A172 (cell line): ENCODE results near the gene TMEM209. TPM values are rescaled to one million over a fixed set of nuclear protein-coding genes. Genes with fewer than 3 reads are reported as not detected.
A peak's percentile ranks its signal among the peaks of the same experiment; 100 is the strongest.

ENCODE experiments used
- DNase-seq: peaks from one replicate; pipeline ENCODE4 v3.0.0-alpha.2; 2015; ENCODE audit warnings: low spot score
- total RNA-seq: library from RNA; depleted of rRNA; stranded (reverse); fragments of >200 nt; shearing (Covaris generic); gene quantifications from 2 replicates; pipeline ENCODE4 v1.2.3, GENCODE V29; 2014

TMEM209 gene
- total RNA-seq, 1 experiment from 2014 or later, result 12.7 TPM

DNA sequence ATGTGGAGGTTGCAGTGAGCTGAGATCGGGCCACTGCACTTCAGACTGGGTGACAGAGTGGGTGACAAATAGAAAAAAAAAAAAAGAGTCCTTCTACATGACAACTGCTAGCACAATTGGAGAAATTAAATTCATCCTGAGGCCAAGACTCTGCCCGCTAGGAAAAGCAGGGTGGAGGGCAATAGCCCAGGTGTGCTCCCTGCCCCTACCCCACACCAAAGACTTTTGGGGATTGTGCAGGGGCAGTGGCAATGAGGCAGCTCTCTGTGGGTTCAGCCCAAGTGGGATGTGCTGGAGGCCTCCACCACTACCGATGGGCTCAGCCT, 61.3 kb downstream of the TMEM209 start:
- DNase-seq, result no peak

DNA sequence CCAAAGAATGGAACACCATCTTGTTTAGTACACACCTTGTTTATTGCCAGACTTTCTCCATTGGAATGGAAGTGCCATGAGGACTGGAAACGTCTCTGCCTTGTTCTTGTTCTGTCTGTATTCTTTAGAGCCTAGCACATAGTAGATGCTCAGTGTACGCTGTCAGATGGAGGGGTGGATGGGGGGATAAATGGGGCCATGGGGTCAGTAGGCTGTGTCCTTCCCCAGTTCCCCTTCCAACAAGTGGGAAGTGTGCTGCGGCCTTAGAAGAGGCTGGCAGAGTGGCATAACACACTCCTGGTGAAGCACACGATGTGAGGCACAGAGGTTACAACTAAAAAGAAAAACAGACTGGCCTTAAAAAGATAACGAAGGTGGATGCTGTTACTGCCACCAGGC, 61.9 kb downstream of the TMEM209 start:
- DNase-seq, result no peak

DNA sequence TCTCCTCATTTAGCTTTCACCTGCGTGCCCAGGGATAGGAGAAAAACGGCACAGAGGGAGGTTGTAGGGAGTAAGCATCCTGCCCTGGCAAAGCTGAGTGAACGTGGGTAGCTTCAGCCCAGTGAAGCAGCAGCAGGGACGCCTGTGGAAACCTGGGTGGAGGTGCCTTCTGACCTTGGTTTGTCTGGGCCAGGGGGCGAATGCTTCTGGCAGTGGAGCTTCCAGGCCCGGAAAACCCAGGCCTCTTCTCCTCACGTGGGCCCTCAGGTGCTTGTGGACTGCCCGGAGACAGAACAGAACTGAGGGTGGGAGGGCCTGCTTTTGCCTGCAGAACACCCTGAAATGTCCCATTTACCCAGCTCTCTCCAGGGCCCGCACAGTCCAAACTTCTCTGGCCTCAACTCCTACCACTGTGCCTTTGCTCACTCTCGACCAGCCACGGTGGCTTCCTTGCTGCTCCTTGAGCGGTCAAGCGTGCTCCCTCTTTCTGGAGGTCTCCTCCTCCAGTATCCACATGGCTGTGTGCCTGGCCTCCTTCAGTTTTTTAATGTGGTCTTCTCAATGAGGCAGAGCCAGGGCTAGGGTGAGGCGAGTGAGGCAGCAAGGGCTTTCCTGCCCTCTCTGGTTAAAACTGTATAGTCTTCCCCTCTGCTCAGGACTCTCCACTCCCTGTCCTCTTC, 62.4 kb downstream of the TMEM209 start:
- DNase-seq, result no peak

DNA sequence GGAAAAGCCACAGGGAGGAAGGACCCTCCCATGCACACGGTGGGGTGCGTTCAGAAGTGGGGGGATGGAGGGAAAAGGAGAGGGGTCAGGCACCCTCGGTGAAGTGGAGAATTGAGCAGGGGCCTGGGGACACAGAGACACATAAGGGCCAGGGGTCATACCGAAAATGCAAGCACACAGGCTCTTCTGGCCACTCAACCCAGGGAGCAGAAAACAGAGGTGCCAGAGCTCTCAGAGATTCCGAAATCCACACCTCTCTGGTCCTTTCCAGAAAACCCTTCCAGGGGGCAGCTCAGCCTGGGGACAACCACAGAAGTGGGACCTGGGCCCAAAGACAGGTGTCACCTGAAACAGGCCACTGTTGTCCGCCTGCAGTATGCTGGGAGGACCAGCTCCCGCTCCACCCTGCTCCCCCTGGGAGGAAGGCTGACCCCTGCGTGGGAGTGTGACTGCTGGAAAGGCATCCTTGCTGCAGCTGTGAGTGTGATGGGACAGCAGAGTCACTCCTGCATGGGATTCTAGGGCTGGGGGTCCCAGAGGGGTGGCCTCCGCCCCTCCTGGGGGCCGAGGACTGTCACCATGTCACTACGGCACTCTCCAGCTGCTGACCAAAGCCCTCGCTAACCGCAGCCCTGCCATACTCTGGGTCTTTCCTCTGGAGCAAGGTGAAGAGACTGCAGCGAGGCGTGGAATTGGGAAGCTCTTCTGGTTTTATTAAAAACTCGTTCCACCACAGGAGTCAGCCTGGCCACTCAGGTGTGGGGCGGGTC, 63.1 kb downstream of the TMEM209 start:
- DNase-seq, result no peak

DNA sequence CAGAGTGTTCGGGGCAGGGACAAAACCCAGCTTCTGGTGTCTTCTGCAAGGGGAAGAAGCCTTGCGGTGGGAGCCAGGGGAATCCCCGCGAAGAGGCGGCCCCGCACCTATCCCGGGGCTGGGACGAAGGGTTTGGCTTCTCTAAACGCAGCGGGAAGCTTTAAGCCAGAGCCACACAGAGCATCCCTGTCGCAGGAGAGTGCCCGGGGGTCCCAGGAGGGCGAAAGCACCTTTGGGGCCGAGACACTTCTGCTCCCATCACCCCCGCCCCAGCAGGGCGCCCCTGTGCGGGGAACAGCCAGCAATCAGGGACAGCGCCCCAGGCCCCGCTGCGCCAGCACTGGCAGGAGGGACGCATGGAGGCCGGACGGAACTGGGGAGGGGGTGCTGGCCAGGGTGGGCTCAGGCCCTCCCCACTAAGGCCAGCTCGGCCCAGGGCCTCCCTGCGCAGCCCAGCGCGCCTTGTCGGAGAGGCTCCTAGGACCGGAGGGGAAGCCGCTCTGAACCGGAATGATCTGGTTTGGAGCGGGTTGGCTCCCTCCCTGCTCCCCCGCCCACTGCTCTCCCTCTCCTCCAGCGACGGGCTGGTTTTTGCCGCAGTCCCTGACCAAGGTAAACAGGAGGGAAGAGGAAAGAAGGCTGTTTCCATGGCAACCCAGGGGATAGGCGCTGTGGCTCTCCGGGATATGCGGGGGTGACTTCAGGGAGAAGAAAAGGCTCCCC, 63.9 kb downstream of the TMEM209 start:
- no peak for DNase-seq

DNA sequence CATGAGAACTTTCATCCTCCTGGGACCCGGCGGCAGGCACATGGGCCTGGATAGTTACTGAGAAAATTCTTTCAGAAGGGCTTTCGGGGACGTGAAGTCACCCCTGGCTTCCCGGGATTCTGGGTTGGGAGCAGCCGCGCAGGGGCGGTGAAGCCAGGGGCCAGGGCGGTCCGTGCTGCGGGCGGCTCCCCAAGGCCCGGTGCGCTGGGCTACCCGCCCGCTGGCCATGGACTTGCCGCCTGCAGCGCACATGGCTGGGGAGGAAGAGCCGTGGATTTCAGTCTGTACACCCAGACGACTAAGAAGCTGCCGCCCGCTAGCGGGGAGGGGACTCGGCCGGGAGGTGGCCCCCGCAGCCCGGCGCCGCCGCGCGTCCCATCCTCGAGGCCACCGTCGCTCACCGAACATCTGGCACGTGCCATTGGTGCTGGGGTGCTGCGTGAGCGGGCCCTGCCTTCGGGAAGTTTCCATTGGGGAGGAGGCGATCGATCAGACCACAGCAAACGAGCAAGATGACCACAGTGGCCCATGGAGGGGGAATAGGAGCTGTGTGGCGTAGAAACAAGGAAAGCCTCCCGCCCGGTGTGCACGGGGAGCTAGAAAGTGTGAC, 64.5 kb downstream of the TMEM209 start:
- no peak for DNase-seq

DNA sequence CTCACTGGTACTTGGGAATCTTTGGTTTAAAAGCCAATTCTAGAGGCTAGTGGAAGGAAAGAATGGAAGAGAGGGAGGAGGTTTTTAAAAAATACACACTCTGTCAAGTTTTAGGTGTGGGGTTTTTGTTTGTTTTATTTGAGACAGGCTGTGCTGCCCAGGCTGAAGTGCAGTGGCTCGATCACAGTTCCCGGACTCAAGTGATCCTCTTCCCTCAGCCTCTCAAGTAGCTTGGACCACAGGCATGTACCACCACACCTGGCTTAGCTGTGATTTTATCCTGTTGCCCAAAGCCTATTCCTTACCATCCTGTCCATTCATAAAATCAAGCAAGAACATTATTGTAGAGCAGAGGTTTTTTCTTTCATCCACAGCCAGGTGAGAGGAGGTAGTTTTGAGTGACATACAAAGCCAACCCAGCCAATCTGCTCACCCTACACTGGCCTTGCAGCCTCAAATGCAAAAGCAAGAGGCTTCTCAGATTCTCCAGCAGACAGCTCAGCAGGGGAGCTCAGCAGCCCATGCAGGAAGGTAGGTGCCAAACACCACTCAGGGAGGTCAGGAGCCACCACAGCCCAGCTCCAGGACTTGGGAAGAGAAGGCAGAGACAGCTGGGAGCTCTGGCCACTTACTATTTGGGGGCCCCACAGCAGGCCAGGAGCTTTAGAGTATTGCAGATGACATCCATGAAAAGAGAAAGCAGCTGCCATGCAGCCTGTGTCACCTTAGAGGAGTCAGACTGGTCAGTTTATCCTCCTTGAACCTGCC, 65.8 kb downstream of the TMEM209 start:
- DNase-seq, result no peak

DNA sequence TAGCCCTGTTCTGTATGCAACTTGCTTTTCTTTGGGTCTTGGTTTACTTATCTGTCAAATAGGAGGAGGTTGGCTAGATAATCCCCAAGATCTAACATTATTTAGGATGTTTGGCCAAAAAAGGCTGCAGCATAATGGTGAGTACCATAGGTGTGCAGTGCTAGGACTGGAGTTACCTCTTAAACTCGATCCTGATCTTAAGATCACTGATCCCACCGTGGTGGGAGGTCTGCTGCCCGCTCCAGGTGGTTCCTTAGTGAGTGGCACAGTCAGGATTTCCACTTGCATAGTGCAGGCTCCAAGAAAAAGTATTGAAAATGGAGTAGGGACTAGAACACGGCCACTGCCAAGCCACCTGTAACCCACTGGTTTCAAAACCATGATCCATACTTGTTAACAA, 68.0 kb downstream of the TMEM209 start:
- DNase-seq, result no peak

DNA sequence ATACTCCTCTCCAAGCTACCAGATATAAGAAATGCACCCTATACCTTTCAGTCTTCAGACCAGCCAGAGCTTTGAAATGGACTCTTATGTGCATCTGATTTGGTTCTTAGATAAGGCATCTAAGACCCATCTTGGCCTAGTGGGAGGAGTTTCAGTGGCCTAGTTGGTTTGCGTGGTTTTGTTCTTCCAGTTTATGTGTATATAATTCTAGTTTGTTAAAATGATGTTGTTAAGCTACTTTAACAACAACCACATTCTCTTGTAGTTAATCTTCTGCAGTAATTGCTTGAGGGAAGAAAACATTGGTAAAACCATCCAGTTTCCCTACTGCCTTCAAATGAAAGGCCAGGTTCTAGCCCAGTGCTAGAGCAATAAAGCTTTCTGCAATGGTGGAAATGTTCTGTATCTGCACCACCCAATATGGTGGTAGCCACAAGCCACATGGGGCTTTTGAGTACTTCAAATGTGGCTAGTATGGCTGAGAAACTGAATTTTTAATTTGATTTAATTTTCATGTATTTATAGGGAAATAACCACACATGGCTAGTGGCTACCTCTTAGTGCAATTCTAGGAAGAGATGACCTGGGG, 68.5 kb downstream of the TMEM209 start:
- DNase-seq, result no peak

DNA sequence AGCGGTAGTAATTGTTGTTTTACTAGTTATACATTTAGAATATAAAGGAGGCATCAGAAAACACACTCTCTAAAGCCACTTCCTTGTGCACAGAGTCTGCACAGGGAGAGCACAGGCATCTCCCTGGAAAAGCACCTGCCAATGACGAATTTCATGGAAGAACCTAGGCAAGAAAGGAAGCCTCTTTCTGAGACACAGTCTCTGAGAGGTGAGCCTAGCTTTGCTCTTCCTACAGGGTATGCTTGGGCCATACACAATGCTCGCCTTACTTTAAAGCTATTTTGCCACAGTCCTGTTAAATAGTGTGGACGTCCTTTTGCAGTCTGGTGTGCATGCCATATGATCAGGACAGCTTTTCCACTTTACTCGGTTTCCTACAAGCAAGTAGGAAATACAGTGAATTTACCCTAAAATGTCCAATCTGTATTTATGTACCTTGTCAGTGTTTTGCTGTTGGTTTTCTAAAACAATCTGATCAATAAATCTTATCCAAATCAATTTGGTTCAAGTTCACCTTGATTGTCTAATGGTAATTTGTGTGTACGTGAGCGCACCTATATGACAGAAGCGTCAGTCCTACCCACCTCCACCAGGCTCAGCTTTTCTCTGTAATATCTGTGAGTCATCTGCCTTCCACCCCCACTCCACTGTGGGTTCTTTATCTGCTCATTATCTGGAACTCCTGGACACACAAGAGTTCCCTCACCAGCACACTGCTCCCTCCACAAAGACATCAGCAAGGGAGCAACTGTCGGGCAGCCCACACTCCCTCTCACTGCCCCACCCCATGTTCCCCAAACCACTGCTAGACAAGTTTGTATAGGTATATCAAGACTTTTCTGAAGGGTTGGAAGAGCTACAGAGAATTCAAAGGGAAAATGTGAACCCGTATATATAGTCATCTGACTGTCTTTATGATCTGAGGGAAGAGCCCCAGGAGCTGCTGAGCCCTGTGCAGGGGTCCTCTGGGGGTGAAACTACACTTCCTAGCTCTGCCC, 69.7 kb downstream of the TMEM209 start:
- peak; percentile 60 for DNase-seq

DNA sequence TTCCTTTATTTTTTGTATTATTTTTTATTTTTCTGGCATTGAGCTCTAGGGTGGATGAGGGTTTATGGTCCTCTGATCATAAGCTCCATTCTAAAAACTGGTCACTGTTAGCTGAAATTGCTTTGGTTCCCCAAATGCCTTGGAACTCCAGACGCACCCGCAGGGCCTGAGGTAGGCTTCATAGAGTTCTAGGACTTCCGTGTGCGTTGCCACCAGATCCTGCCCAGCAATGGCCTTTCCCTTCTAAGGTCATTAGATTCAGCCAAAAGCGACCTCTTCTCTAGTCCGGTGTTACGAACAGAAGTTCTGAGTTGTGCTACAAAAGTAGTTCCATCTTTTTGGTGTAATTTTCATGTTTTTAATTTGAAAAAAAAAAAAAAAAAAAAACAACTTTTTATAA, 70.5 kb downstream of the TMEM209 start:
- no peak for DNase-seq

DNA sequence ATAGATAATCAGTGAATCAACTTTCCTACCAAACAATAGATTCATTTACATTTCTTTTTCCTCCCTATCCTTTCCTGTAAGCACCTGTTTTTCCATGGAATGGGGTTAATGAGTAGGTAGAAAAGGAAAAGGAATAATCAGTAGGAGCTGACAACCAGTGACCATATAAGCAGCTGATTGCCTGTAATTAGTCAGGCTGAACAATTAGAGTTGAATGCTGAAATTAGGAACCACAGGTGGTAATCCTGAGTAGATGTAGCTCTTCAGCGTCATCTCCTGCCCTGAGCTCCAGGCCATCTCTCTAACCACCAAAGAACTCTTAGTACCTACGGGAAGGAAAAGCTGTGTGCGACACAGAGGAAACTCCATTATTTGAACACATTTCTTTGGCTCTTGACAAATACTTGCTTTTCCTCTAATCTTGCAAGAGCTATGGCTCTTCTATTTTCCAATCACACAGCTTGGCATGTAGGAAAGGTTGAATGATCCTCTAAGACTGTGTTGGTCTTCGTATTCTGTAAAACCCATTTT, 71.0 kb downstream of the TMEM209 start:
- DNase-seq, result no peak

DNA sequence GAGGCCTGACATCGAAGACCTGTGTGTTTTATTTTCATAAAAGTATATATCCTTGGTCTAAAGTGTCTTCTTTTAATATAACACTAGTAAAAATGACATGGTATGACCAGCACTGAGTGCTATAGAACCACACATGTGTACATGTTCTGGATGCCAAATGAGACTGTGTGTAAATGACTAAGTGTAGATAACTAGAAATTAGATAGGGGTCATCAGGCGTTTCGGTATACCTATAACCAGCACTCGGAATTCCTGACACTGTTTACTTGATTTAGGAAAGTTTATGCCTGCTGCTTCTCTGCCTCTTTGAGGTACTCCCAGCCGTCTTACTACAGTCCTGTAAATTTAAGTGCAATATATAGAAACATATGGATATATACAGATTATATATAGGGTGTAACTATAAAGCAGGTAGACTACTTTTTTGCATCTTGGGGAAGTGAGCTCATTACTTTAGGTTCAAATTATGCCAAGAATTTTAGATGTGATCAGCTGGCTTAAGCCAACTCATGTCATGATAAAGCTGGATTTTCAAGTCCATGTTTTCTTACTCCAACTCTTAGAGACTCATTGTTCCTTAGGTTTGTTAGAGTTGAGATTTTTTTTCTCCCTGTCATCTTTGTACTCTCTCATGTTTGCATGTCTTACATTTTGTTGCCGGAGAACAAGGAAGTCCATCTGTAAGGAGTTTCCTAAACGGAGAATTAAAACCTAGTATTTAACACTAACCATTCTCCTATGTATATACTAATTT, 72.0 kb downstream of the TMEM209 start:
- DNase-seq, result no peak

DNA sequence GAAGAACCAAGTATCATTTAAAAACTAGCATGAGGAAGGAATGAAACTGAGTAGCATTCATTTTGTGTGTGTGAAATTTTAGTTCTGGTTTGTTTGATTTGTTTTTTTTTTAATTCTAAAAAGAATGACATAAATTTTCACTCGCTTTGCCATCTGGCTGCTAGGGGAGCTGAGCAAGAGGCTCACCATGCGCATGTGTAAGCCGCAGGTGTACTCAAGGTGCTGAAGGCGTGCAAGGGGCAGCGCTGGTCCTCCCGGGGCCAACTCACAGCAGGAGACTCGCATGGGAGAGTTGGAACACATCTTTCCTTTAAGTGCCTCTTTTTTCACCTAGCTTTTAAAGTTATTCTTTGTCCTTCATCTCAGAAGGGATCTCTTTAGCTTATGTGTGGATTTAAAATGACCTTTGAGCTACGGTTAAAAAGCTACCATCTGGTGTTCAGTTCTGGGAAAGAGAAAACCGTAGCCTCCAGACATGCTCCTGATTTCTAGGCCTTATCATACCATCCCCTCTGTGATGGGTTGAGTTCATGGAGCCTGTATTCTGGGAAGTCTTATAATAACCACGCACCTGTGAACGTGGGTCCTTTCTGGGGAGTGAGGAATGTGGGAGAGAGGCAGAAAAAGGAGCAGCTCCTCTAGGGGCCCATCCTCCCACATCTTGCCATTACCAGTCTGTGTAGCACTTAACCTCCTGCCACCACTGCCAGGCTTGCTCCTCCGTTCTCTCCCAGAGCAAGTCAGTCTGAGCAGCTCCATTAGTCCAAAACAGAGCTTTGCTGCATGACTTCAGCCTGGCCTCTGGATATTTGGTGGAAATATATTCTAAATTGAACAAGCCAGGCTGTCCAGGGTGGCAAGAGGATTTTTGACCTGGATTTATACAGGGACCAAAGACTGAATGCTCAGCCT, 73.0 kb downstream of the TMEM209 start:
- no peak for DNase-seq

DNA sequence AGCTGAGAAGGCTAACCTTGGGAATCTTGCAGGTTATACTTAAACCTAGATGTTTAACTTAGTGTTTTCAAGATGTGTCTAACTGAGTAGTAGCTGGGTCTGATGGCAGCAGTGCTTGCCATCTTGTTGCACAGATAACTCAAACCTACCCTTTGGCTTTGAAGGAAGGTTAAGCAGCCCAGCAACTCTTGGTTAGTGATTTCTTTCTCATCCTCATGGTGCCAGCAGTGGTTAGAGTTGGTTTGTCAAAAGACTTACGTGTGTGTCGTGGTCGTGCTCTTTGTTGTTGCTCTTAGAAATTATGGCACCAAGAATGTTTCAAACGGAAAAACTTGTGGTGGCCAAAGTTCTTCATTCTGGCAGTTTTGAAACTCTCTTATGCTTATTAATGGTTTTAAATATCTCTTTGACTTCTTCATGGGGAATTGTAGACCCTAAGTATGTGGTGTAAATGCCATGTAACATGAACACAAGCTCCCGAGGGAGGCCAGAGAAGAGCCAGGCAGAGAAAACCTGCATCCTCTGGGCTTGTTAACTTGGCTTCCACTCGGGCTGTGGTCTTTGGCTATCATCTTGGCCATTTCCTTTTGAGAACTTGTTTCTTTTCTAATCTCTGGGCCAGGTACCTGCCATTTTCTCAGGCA, 73.9 kb downstream of the TMEM209 start:
- no peak for DNase-seq

DNA sequence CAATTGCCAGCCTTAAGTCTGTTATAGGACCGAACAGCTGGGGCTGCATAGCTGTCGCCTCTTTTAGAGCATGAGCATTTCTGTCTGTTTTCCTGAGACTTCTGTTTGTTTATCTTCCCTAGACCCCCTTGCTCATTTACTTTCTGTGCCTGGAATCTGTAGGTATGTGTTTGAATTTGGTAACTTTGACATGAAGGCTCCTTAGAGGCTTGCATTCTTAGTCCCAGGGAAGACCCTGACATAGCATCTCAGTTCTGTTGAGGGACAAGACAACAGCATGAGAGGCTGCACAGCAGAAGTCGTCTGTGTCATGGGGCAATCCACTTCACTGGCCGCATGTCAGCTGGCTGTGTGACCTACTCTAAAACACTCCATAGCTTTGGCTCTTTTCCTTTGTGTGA, 76.2 kb downstream of the TMEM209 start:
- no peak for DNase-seq

DNA sequence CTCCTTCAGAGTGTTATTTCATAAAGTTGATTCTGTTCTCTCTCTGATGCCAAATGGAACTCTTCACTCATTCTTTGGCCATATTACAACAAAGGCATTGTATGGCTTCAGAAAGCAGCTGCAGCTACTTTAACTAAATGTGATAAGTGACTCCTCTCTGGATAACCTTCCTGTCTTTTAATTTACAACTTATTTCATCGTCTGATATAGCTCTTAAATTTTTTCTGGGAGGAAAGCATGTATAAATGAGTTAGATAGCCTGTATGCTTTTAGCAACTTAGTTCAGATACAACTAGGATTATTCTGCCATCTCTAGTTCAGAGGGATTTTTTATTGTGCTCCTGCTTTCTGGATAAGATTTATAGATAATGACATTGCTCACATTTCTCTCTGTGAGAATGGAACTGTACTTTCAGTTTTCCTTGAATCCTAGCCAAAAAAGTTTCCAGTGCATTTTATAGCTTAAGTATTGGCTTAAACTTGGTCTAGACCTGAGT, 77.3 kb downstream of the TMEM209 start:
- DNase-seq, result peak; percentile 38
